ENCODE measurements around the gene SLC2A8.

SLC2A8 gene

DNA sequence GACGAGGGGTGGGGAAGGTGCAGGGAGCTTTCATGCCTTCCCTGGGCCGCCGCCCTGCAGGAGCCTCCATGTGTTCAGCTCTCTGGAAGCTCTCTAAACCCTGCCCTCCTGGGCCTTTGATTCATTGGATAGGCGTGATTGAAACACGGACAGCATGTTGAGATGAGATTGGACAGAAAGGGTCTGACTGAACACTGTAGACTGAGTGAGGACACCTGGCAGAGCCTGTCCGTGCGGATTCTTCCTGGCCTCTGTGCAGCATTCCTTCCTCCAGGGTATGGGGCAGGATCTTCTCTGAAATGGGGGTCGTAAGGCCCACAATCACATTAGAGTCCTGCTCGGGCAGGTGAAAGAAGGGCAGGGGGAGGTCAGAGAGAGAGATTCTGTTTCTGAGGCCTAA is 41.4 kb downstream of the SLC2A8 start:
- DNase-seq, result no peak

DNA sequence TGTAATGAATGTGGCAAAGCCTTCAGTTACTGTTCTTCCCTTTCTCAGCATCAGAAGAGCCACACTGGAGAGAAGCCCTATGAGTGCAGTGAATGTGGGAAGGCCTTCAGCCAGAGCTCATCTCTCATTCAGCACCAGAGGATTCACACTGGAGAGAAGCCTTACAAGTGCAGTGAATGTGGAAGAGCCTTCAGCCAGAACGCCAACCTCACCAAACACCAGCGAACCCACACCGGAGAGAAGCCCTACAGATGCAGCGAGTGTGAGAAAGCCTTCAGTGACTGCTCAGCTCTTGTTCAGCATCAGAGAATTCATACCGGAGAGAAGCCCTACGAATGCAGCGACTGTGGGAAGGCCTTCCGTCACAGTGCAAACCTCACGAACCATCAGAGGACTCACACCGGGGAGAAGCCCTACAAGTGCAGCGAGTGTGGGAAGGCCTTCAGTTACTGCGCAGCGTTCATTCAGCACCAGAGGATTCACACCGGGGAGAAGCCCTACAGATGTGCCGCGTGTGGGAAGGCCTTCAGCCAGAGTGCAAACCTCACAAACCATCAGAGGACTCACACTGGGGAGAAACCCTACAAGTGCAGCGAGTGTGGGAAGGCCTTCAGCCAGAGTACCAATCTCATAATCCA is 47.4 kb downstream of the SLC2A8 start:
- DNase-seq, result no peak

DNA sequence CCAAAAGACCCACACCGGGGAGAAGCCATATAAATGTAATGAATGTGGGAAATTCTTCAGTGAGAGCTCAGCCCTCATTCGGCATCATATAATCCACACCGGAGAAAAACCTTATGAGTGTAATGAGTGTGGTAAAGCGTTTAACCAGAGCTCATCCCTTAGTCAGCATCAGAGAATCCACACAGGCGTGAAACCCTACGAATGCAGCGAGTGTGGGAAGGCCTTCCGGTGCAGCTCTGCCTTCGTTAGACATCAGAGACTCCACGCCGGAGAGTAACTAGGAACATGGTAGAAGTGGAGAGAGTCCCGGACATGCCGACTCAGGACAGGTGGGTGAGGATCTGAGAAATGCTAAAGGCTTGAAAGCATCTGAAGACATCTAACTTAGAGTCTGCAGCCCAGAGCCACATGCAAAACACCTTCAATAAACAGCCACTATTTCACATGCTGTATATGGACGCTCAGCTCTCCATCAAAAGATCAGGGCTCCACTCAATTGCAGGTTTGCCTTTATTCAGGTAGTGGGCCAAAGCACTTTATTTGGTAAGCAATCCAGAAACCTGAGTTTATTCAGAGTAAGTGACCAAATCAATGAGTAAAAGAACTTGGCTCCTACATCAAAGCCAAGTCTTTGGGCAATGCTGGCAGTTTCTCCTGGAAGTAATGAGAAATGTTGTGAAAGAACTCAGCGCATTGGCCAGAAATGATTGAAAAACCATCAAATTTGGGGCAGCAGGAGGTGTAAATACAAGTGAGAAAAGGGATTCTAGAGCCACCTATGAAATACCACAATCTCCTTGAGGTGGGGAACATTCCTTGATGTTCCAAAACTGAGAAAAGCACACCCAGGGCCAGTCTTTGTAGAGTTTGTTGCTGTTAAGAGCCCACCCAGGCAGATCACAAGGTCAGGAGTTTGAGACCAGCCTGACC is 48.2 kb downstream of the SLC2A8 start:
- no peak for DNase-seq

- no peak for DNase-seq
These were observed 49.1 kb downstream of the SLC2A8 start for GRCh38 chr9:127445851-127446712.

GRCh38 chr9:127446713-127447415 is 49.9 kb downstream of the SLC2A8 start:
- DNase-seq, result no peak

DNA sequence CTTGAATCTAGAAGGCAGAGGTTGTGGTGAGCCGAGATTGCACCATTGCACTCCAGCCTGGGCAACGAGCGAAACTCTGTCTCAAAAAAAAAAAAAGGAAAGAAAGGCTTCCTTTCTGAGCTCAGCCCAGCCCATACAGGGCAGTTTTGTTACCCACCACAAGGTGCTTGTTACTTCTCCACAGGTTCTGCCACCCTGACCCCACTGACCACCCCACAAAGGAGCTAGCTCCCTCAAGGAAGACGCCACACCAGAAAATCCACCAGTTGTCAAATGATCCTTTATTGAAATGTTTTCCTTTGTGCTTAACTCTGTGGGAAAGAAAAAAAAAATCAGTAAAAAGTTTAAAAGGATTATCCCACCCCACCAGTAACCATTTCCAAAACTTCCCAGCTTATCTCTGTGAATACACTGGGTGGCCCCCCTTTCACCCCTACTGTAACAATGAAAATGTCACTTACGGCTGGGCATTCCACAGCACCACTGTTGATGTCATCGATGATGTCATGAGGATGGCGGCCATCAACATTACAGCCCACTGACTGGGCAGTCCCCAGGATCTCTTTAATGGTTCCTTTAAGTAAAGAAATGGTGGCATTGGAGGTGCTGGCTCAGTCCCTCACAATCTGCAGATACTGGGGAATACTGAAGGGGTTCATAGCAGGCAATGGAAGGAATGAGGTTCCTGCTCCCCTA is 50.6 kb downstream of the SLC2A8 start:
- no peak for DNase-seq

DNA sequence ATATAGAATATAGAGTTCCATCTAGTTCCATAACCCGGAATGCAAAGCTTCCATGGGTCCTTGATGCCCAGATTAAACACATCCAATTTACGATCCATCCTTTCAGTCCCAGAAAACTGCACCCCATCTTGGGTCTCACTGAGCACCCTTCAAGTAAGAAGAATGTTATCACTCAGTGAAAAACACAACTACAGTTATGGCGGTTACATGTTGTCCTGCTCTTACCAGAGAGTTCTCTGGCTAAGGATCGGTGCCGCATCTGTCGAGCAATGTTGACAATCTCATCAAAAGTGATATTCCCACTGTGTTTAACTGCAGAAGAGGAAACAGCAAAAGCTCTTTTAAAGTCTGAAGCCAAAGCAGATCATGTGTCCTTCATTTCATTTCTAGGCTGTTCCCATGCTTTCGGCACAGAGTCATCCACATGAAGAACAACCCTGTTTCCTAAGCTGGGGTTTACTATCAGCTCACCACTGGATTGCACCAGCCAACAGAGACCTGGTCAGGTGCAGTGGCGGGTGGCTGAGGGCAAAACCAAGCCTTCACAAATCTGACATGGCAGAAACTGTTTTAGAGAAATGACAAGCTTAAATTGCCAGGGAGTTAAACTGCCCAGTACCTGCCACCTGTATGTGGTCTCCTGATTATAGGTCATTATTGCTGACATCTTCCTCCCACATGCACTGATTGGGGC is 51.3 kb downstream of the SLC2A8 start:
- no peak for DNase-seq

- DNase-seq, result no peak
These were observed 52.5 kb downstream of the SLC2A8 start for GRCh38 chr9:127449332-127449966.

GRCh38 chr9:127450243-127450760 is 53.3 kb downstream of the SLC2A8 start:
- no peak for DNase-seq

- DNase-seq, result peak; percentile 89
These were observed 54.0 kb downstream of the SLC2A8 start, which contains the start of the genes LRSAM1 and RPL12 for GRCh38 chr9:127450830-127451607. TSS of gene LRSAM1 (plus strand) at chr9:127451510. CDS start at chr9:127454528, 3,018 bp downstream. TSS of gene RPL12 (minus strand) at chr9:127451406. CDS start at chr9:127451317, 89 bp downstream.

- DNase-seq, result no peak
These were observed 54.6 kb downstream of the SLC2A8 start for GRCh38 chr9:127451608-127451857.

DNA sequence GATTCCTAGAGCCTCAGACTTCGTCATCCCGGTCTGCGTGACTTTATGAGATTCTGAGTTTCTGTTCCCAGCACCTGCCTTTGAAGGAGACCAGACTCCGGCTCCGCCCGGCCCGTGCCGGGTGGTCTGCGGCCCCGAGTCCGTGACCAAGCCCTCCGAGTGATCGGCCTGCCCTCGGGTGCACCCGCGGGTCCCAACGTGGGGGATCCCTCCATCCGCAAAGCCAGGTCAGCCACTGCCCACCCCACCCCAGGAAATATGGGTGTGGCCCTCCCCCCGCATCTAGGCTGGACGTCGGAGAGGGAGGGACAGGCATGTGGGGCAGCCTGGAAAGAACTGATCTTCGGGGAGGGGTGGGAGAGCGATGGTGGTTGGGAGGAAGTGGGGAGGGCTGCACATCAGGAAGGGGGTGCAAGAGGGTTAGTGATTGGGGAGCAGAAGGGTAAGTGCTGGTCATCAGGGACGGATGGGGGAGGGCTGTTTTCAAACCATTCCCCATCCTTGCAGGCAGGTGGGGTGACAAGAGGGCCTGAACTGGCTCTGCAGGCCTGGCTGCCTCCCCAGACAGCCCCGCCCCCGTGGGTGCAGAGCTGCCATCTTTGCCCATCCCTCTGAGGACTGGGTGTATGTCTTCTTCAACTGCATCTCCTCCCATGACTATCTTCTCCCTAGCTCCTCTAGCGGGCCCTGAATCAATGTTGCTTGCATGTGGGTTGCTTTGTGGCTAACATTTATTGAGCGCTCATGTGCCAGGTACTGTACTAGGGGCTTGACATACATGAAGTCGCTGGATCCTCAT is 55.1 kb downstream of the SLC2A8 start:
- DNase-seq, result peak; percentile 55

- DNase-seq, result peak; percentile 8
These were observed 55.7 kb downstream of the SLC2A8 start for GRCh38 chr9:127452691-127453090.

DNA sequence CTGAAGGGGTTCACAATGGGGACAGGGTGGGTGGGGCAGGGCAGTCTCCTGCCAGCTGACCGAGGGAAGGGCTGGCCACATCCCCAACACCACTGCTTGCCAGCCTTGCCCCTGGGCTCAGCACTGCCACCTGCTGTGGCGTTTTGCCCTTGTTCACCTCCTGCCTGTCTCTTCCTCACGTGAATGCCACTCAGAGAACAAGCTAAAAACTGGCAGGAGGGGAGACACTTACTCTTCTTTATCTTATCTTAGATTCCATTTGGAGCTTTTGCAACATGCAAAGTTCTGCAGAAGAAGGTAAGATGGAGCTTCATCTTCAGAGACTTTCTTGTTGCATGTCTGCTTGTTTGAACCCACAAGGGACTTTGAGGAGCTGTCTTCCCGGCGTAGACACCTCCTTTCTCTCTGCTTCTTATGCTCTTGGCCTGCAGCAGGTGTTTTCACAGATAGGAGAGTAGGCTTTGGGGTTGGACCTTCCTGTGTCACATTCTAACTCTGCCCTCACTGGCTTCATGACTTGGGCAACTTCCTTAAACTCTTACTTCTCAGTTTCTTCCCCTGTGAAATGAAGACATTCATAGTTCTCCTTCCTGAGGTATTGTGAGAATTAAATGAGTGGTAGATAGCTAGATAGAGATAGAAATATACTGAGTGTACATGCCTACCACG is 58.5 kb downstream of the SLC2A8 start:
- no peak for DNase-seq

- DNase-seq, result no peak
These were observed 60.4 kb downstream of the SLC2A8 start for GRCh38 chr9:127457191-127457878.

Measured in NCI-H146 (cell line).